Loucy (cell line): ENCODE measurements around the gene SMG9.

Experiments used
- H2AFZ ChIP-seq: fragments of 200-600 bp; sonication (generic); 2 replicates; pipeline ENCODE4 v1.6.0; 2016; ENCODE audit warnings: antibody characterized with exemption, mild to moderate bottlenecking, low read length, moderate library complexity
- H3F3A ChIP-seq: fragments of 200-600 bp; 2 replicates; pipeline ENCODE4 v1.6.0; 2016; ENCODE audit warnings: antibody characterized with exemption, low read depth, mild to moderate bottlenecking
- H3K27me3 ChIP-seq: fragments of 200-600 bp; sonication (generic); 2 replicates; pipeline ENCODE4 v1.6.1; 2014; ENCODE audit warnings: low read length, mild to moderate bottlenecking; ENCODE audit not compliant: insufficient read depth, poor library complexity, severe bottlenecking
- H3K36me3 ChIP-seq: fragments of 200-600 bp; sonication (generic); 2 replicates; pipeline ENCODE4 v1.6.1; 2016; ENCODE audit warnings: low read length; ENCODE audit not compliant: insufficient read depth
- H3K4me1 ChIP-seq: fragments of 200-600 bp; sonication (generic); 2 replicates; pipeline ENCODE4 v1.5.1; 2014; ENCODE audit warnings: low read length, mild to moderate bottlenecking; ENCODE audit not compliant: insufficient read depth, poor library complexity, severe bottlenecking
- H3K4me2 ChIP-seq: fragments of 200-600 bp; sonication (generic); 2 replicates; pipeline ENCODE4 v1.6.0; 2014; ENCODE audit warnings: antibody characterized with exemption, low read length, low read depth, mild to moderate bottlenecking; ENCODE audit not compliant: poor library complexity, severe bottlenecking
- H3K4me3 ChIP-seq: fragments of 200-600 bp; sonication (generic); 2 replicates; pipeline ENCODE4 v1.5.1; 2014; ENCODE audit warnings: low read length, mild to moderate bottlenecking, mixed read lengths; ENCODE audit not compliant: poor library complexity, severe bottlenecking
- H3K79me2 ChIP-seq: fragments of 200-600 bp; sonication (generic); 2 replicates; pipeline ENCODE4 v1.6.1; 2014; ENCODE audit warnings: low read length; ENCODE audit not compliant: insufficient read depth
- H3K9ac ChIP-seq: fragments of 200-600 bp; sonication (generic); 2 replicates; pipeline ENCODE4 v1.6.0; 2014; ENCODE audit warnings: mild to moderate bottlenecking, low read depth, low read length, moderate library complexity; ENCODE audit not compliant: poor library complexity, severe bottlenecking
- H3K9me2 ChIP-seq: fragments of 200-600 bp; sonication (generic); replicated peaks from 2 replicates; pipeline ENCODE4 v1.6.1; 2016; ENCODE audit warnings: low read depth, low read length, mixed read lengths
- H3K9me3 ChIP-seq: fragments of 200-600 bp; sonication (generic); 2 replicates; pipeline ENCODE4 v1.6.1; 2014; ENCODE audit warnings: mild to moderate bottlenecking, antibody characterized with exemption, low read length, low read depth; ENCODE audit not compliant: insufficient read depth
- H4K20me1 ChIP-seq: fragments of 200-600 bp; sonication (generic); 2 replicates; pipeline ENCODE4 v1.6.0; 2014; ENCODE audit warnings: antibody characterized with exemption, low read length, mild to moderate bottlenecking; ENCODE audit not compliant: insufficient read depth, poor library complexity, severe bottlenecking
- EZH2phosphoT487 ChIP-seq: fragments of 200-600 bp; IDR thresholded peaks from 2 replicates; pipeline ENCODE4 v1.6.1; 2018; ENCODE audit warnings: antibody characterized with exemption, mild to moderate bottlenecking, moderate library complexity, borderline replicate concordance
- TF ChIP-seq, protein P1 (sequence below): fragments of 200-600 bp; sonication (generic); conservative IDR thresholded peaks from 2 replicates; pipeline ENCODE4 v1.5.1; 2014; ENCODE audit warnings: mild to moderate bottlenecking, antibody characterized with exemption, low read length

Gene SMG9

GRCh38 chr19:43748685-43749084 is 6.1 kb downstream of the SMG9 start:
- H3K9me3 ChIP-seq: no peaks in the 10 kb centered on the region
- peaks cover 16% of the 10 kb centered on the region for H4K20me1 ChIP-seq
- H3K36me3 ChIP-seq: peaks cover 55% of the 10 kb centered on the region; the same call in 1 of the 2 replicates
- H3K27me3 ChIP-seq: no peaks in the 10 kb centered on the region
- TF ChIP-seq, protein P1, sequence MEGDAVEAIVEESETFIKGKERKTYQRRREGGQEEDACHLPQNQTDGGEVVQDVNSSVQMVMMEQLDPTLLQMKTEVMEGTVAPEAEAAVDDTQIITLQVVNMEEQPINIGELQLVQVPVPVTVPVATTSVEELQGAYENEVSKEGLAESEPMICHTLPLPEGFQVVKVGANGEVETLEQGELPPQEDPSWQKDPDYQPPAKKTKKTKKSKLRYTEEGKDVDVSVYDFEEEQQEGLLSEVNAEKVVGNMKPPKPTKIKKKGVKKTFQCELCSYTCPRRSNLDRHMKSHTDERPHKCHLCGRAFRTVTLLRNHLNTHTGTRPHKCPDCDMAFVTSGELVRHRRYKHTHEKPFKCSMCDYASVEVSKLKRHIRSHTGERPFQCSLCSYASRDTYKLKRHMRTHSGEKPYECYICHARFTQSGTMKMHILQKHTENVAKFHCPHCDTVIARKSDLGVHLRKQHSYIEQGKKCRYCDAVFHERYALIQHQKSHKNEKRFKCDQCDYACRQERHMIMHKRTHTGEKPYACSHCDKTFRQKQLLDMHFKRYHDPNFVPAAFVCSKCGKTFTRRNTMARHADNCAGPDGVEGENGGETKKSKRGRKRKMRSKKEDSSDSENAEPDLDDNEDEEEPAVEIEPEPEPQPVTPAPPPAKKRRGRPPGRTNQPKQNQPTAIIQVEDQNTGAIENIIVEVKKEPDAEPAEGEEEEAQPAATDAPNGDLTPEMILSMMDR: no peak
- no peak for TF ChIP-seq EZH2phosphoT487
- H3K4me2 ChIP-seq: no peak overlapping the region
- H3K4me3 ChIP-seq: no peak overlapping the region
- no peaks in the 10 kb centered on the region for H3K9me2 ChIP-seq
- peaks cover 13% of the 10 kb centered on the region for H3K4me1 ChIP-seq
- no peaks in the 10 kb centered on the region for H3F3A ChIP-seq
- peak overlapping the region; percentile 12 for H3K9ac ChIP-seq
- H3K79me2 ChIP-seq: peaks cover 26% of the 10 kb centered on the region
- H2AFZ ChIP-seq: no peak overlapping the region

- Histone ChIP-seq H3K9me3 (no peaks in the 10 kb centered on the region), H3F3A (no peaks in the 10 kb centered on the region), H3K4me2 (no peak overlapping the region), H3K27me3 (no peaks in the 10 kb centered on the region), H3K9ac (peak overlapping the region; percentile 12), H3K36me3 (peaks cover 57% of the 10 kb centered on the region; the same call in 1 of the 2 replicates), H3K9me2 (no peaks in the 10 kb centered on the region), H3K4me3 (no peak overlapping the region), H3K4me1 (peaks cover 10% of the 10 kb centered on the region), H2AFZ (no peak overlapping the region), H3K79me2 (peaks cover 21% of the 10 kb centered on the region), H4K20me1 (peaks cover 11% of the 10 kb centered on the region)
- no peak for TF ChIP-seq EZH2phosphoT487
- TF ChIP-seq, protein P1: no peak
These were observed 6.6 kb downstream of the SMG9 start for GRCh38 chr19:43748205-43748594.

- H3K4me1 ChIP-seq: peaks cover 6% of the 10 kb centered on the region
- H3K4me3 ChIP-seq: no peak overlapping the region
- H3K9me2 ChIP-seq: no peaks in the 10 kb centered on the region
- H3F3A ChIP-seq: no peaks in the 10 kb centered on the region
- peaks cover 16% of the 10 kb centered on the region for H3K79me2 ChIP-seq
- TF ChIP-seq EZH2phosphoT487: no peak
- TF ChIP-seq, protein P1: no peak
- peak overlapping the region; percentile 12 for H3K9ac ChIP-seq
- no peak overlapping the region for H2AFZ ChIP-seq
- H3K27me3 ChIP-seq: no peaks in the 10 kb centered on the region
- peaks cover 62% of the 10 kb centered on the region; the same call in 1 of the 2 replicates for H3K36me3 ChIP-seq
- no peaks in the 10 kb centered on the region for H3K9me3 ChIP-seq
- H3K4me2 ChIP-seq: no peak overlapping the region
- H4K20me1 ChIP-seq: peaks cover 6% of the 10 kb centered on the region
These were observed 7.1 kb downstream of the SMG9 start for GRCh38 chr19:43747557-43748204.
